GM12801 (cell line): Measurements from ENCODE around the gene RAPGEF6.

Experiments
- TF ChIP-seq, protein P1 (sequence below): IDR thresholded peaks from one replicate; pipeline ENCODE4 v1.5.1; 2011; ENCODE audit warnings: control low read depth; ENCODE audit not compliant: insufficient read length; ENCODE audit errors: extremely low read depth

RAPGEF6 gene

DNA sequence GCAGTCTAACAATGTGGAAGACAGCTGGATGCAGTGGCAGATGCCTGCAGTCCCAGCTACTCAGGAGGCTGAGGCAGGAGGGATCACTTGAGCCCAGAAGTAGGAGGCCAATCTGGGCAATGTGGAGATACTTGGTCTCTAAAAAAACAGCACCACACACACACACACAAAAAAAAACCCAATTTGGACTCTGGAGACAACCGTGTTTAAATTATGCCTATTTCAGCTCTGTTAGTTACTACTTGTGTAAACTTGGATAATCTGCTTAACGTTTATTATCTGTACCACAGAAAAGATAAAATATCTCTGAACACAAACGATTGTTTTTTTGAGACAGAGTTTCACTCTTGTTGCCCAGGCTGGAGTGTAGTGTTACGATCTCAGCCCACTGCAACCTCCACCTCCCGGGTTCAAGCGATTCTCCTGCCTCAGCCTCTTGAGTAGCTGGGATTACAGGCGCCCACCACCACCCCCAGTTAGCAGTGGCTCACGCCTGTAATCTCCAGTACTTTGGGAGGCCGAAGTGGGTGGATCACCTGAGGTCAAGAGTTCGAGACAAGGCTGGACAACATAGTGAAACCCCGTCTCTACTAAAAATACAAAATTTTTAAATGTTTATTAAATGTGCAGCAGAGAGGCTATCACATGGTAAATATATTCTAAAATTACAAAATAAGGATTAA, 17.7 kb downstream of the RAPGEF6 start:
- TF ChIP-seq, protein P1, sequence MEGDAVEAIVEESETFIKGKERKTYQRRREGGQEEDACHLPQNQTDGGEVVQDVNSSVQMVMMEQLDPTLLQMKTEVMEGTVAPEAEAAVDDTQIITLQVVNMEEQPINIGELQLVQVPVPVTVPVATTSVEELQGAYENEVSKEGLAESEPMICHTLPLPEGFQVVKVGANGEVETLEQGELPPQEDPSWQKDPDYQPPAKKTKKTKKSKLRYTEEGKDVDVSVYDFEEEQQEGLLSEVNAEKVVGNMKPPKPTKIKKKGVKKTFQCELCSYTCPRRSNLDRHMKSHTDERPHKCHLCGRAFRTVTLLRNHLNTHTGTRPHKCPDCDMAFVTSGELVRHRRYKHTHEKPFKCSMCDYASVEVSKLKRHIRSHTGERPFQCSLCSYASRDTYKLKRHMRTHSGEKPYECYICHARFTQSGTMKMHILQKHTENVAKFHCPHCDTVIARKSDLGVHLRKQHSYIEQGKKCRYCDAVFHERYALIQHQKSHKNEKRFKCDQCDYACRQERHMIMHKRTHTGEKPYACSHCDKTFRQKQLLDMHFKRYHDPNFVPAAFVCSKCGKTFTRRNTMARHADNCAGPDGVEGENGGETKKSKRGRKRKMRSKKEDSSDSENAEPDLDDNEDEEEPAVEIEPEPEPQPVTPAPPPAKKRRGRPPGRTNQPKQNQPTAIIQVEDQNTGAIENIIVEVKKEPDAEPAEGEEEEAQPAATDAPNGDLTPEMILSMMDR = no peak

DNA sequence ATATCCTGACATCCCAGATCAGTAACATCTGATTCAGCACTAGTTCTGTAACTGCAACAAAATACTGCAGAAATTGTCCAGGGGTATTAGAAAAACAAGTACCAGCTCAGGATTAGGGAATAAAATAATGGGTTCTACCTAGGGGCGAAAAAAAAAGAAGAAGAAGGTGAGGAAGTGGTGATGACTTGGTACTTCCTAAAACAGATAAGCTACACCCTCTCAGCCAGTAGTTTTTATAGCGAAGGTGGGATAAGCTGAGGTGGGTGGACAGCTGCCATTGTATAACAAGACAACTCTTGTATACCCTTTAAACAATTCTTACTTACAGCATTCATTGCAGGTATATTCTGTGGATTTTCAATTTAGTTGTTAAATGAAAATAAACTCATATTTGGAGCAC, 19.1 kb downstream of the RAPGEF6 start:
- TF ChIP-seq, protein P1 = no peak

DNA sequence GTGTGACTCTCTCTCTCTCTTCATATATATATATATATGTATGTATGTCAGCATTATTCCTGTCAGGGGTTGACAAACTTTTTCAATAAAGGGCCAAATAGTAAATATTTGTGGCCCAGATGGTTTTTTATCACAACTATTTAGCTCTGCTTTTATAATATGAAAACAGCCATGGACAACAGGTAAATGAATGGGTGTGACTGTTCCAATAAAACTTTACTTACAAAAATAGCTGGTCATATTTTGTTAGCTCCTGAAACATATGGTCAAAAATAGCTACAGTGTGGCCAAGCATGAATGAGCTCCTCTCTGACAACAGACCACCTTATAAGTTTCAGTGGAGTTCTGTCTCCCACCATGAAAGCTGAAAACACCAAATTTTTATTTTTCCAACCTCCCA, 21.6 kb downstream of the RAPGEF6 start:
- TF ChIP-seq, protein P1 = no peak

DNA sequence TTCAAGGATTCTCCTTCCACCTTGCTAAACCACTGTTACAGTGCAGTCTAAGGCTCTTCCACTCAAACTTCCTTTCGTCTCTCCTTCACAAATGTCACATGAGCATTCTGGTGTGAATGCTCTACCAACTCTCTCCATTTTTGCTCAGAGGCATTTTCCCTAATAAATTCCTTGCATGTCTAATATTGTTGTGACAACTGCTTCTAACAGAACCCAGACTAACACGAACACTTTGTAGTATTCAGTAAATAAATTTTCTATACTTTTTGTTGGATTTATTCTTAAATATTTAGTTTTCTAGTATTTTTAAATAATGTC, 24.0 kb downstream of the RAPGEF6 start:
- TF ChIP-seq, protein P1 = no peak

DNA sequence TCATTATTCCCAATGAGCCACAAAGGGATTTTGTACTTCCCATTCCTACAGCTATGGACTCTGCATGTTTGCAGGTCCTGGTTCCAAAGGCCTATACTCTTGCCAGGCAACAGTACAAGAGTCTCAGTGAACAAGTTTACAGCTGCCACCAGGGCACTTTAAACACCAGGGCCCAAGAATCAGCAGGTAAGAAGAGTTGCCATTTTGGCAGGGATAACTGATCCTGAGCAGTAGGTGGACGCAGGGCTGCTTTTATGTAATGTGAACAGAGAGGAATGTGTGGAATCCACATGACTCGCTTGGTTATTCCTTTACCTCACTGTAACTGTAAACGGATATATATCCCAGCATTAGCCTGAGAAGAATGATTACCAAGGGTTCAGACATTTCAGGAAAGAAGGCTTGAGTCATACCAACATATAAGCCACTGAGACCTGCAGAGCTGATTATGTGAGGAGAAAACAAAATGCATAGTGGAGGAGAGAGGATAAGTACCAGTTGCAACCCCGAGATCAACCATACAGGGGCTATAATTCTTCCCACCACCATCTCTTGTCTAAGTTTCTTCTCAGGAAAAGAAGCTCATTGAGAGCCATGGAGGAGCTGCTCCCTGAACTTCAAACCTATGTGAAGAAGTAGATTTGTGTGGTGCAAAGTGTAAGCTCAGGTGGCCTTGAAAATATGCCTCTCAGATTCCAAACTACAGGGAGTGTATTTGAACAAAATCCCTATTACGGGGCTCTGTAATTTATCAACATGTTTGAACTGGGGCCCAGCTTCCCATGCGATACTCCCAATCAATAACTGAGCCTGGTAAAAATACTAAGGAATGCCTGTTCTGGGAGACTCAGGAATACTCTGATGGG, 24.6 kb downstream of the RAPGEF6 start:
- TF ChIP-seq, protein P1 = no peak

DNA sequence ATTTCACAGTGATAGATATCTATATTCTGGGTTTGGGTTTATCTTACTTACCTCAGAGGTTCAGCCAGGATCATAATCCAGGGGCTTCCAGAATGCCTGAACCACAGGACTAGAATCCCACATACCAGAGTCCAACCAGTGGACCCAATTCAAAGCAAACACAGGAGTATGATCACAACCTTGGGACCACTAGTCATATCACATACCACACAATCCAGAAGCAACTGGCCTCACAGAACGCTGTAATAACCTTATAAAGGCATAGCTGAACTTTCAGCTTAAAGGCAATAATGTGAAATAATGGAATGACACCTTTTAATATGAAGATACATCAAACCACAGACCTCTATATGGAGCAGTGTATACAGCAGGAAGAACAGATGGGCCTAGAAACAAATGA, 25.3 kb downstream of the RAPGEF6 start:
- TF ChIP-seq, protein P1 = no peak

DNA sequence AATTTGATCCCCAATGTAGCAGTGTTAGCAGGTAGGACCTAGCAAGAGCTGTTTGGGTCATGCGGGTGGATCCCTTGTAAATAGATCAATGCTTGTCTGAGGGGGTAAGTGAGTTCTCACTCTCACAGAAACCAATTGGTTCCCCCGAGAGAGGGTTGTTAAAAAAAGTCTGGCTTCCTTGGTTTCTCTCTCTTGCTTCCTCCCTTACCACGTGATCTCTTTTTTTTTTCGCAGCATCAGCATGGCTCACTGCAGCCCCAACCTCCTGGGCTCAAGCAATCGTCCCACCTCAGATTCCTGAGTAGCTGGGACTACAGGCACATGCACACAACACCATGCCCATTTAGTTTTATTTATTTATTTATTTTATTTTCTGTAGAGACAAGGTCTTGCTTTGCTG, 26.4 kb downstream of the RAPGEF6 start:
- TF ChIP-seq, protein P1 = no peak
